AG10803 (cell line): ENCODE data around the gene USP38.
"Not testable (repeated sequence)": the region's sequence is repeated elsewhere in the genome, so short reads cannot be mapped to it uniquely, and the experiment has no call there.

Source experiments
- DNase-seq: peaks from one replicate; pipeline ENCODE4 v3.0.0; 2010; ENCODE audit warnings: low read depth
- H3K4me3 ChIP-seq: 2 replicates; pipeline ENCODE4 v1.5.1; 2011; ENCODE audit warnings: mild to moderate bottlenecking, low read length, control low read depth
- TF ChIP-seq, protein P1 (sequence below): conservative IDR thresholded peaks from 2 replicates; pipeline ENCODE4 v1.5.1; 2011; ENCODE audit warnings: mild to moderate bottlenecking, low read length, control low read depth, inconsistent platforms

The USP38 gene

GRCh38 chr4:143212566-143212965 is 27.8 kb downstream of the USP38 start:
- H3K4me3 ChIP-seq = no peak overlapping the region
- DNase-seq = no peak
- TF ChIP-seq, protein P1, sequence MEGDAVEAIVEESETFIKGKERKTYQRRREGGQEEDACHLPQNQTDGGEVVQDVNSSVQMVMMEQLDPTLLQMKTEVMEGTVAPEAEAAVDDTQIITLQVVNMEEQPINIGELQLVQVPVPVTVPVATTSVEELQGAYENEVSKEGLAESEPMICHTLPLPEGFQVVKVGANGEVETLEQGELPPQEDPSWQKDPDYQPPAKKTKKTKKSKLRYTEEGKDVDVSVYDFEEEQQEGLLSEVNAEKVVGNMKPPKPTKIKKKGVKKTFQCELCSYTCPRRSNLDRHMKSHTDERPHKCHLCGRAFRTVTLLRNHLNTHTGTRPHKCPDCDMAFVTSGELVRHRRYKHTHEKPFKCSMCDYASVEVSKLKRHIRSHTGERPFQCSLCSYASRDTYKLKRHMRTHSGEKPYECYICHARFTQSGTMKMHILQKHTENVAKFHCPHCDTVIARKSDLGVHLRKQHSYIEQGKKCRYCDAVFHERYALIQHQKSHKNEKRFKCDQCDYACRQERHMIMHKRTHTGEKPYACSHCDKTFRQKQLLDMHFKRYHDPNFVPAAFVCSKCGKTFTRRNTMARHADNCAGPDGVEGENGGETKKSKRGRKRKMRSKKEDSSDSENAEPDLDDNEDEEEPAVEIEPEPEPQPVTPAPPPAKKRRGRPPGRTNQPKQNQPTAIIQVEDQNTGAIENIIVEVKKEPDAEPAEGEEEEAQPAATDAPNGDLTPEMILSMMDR = no peak

DNA sequence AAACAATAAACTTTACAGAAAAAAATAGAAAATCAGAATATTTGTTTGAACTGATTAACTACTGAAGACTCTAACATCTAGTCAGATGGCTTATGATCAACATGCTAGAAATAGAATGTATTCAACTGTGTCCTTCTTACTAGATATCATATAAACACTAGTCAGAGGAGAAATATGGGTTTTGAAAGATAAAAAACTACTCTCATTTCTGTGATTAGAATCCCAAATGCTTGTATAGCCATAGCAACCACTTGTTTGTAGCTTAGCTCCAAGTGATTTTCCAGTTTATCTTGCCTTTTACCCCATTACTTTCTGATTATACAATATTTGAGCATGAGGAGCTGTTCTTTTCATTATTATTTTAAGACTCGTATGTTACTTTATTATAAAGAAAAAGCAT is 31.2 kb downstream of the USP38 start:
- DNase-seq = no peak
- no peak overlapping the region for H3K4me3 ChIP-seq
- TF ChIP-seq, protein P1 = no peak

DNA sequence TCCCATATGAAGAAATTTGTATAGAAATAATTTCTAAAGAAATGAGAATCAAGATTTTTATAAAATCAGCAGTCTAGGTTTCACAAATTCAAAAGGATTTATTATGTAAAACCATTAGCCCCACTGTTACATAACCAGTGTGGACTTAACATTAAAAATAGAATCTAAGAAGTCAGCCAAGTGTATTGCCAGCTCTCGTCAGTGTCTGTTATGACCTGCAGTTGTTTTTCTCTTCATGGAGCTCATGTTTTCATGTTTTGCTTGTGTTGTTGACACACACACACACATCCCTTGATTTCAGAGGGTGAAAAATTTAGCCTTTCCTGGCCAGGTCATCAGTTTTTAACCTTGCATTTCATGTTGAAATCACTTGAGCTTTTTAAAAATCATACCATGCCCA is 39.5 kb downstream of the USP38 start:
- peak; percentile 6 for DNase-seq
- H3K4me3 ChIP-seq = no peak overlapping the region
- TF ChIP-seq, protein P1 = no peak

DNA sequence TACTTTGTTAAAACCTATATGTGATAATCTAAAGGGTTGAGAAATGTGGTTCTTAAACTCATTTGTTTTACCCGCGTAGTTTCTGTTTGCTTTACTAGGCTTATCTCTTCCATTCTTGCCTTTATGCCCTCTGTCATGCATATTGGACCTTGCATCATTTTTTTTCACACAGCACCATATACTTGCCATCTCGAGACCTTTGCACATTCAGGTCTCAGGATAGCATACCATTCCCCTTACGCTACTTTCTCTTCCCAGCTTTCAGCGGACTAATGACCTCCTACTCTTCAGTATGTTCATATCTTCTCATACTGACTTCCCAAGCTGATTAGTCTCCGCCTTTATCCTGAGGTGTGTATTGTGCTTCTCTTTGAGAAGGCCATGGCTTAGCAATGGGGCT is 40.5 kb downstream of the USP38 start:
- no peak overlapping the region for H3K4me3 ChIP-seq
- TF ChIP-seq, protein P1 = no peak
- DNase-seq = no peak

- no peak for DNase-seq
- TF ChIP-seq, protein P1 = no peak
- H3K4me3 ChIP-seq = no peak overlapping the region
These were observed 46.0 kb downstream of the USP38 start for GRCh38 chr4:143230683-143231082.

GRCh38 chr4:143232277-143232676 is 47.6 kb downstream of the USP38 start:
- DNase-seq = no peak

DNA sequence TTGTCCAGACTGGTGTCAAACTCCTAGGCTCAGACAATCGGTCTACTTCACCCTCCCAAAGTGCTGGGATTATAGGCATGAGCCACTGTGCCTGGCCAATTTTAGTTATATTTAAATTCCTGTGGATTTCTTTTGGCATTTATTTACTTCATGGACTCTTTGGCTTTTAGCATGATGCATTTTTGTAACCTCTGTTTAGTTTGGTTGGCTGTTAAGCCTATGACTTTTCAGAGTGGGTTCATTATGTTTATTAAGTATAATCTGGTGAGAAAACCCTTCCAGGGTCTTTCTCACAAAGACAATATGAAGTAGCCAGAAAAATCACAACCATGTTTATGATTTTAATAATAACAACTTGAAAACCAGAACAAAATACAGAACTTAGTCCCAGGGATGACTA is 49.4 kb downstream of the USP38 start:
- TF ChIP-seq, protein P1 = no peak

More at GRCh38 chr4:143232277-143232676, 47.6 kb downstream of the USP38 start:
- TF ChIP-seq, protein P1 = no peak
- no peak overlapping the region for H3K4me3 ChIP-seq

GRCh38 chr4:143237195-143237594 is 52.5 kb downstream of the USP38 start:
- DNase-seq, H3K4me3 ChIP-seq: not testable (repeated sequence)

More for the DNA sequence above, 49.4 kb downstream of the USP38 start:
- H3K4me3 ChIP-seq = no peak overlapping the region
- peak; percentile 29 for DNase-seq
